GM18907 (cell line): ENCODE results near the gene ANKRD33.

Experiments used
- ATAC-seq: cut with Tn5 transposase; IDR thresholded peaks from one replicate; pipeline ENCODE4 v1.9.1; 2021; ENCODE audit warnings: mild to moderate bottlenecking, moderate library complexity; ENCODE audit not compliant: unreplicated experiment

The ANKRD33 gene

GRCh38 chr12:51855586-51856428 is 32.1 kb upstream of the ANKRD33 start:
- ATAC-seq, result no peak

DNA sequence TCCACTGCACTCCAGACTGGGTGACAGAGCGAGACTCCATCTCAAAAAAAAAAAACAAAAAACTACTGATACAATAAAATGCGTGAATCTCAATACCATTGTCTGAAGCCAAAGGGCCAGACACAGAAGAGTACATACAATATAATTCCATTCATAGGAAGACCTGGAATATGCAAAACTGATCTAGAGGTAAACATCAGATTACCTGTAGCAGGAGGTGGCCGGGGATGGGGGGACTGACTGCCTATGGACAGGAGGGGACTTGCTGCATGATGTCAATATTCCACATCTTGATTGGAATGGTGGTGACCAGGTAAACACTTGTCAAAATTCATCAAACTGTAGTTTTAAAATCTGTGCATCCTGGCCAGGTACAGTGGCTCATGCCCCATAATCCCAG is 26.9 kb upstream of the ANKRD33 start:
- no peak for ATAC-seq

DNA sequence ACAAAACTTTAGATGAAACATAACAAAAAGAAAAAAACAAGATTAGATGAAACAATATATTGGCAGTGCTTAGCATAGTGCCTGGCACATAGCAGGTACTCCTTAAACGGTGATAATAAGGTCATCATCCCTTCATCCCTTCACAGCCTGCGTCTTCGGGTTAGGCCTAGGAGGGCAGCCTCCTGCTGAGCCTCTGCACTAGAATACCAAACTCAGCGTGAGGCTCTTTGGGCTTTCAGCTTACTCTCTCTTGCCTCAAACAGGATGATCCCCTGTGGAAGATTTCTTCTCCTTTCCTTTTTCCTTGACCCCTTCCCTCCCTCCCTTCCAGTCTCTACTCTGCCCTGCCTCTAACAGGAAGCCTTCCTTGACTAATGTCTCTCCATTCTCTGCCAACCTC is 25.0 kb upstream of the ANKRD33 start:
- ATAC-seq, result no peak

GRCh38 chr12:51863363-51863932 is 24.5 kb upstream of the ANKRD33 start:
- ATAC-seq, result no peak

DNA sequence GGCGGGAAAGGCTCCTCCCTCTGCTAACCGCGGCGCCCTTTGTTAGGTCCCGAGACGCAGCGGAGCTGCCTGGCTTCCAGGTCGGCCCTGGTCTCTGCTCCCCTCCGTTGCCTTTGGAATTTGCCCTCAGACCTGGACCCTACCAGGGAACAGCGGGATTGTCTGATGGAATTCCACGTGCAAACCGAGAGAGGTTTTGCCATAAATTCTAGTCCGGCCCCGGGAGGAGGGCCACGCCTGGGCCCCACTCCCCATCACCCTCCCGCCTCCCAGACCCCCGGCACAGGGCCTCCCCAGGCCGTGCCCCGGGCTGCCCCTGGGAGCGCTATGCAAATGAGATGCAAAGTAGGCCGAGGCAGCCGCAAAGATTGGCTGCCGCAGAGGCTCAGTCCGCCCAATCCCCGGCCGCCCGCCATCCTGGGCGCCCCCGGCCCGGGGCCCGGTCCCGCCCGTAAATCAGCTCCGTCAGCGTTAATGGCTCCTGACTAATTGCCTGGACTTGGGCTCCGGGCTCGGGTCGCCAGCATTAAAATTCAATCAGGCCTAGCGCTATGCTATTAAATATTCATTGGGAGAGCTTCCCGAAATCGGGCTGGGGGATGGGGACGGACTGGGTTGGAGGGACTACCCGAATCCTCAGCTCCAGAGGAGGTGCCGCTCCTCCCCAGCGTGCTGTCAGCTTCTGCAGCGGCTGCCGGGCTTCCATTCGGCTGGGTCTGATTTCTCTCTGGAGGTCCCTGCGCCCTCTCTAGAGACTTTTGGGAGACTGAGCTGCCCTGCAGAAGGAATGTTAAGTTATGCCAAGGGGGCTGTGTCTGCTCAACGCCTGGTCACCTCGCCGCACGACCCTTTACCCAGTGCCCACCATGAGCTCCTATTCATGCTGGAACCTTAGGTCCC is 23.7 kb upstream of the ANKRD33 start:
- ATAC-seq, result no peak

DNA sequence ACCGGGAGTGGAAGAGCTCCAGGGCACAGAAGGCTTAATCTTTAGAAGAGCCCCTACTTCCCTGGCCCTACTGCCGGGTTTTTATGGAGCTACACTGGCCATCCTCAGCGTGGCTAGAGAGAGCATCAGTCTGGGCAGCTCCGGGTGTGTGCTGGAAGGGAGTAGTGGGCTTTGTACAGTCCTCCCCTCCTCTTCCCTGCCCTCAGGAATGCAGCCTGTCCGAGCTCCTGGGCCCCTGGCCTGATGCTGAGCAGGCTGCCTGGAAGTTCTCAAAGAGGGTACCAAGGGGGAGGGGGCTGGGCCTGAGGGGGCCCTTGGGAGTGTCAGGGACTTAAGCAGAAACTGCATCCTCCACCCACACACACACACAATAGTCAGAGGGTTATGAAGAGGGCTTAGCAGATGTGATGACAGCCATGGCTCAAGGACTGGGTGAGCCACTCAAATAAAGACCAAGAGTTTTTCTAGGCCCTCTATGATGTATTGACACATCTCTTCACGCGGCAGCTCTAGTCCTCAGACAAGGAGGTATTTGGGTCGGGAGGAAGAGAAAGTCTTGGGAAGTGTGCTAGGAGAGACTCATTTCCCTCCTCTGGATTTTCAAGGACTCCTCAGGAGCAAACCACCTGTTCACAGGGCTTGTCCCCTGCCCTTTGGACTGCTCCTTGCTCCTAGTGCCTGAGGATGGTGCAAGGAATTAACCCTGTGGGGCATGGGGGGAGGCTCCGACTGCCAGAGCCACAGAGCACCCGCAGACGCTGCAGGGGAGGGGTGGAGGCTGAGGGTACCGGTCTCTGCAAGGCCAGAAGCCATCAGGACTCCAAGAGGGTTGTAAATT is 22.9 kb upstream of the ANKRD33 start:
- ATAC-seq, result no peak

- no peak for ATAC-seq
Observed at GRCh38 chr12:51865757-51866270, 22.1 kb upstream of the ANKRD33 start.

GRCh38 chr12:51866324-51866723 is 21.6 kb upstream of the ANKRD33 start:
- no peak for ATAC-seq

DNA sequence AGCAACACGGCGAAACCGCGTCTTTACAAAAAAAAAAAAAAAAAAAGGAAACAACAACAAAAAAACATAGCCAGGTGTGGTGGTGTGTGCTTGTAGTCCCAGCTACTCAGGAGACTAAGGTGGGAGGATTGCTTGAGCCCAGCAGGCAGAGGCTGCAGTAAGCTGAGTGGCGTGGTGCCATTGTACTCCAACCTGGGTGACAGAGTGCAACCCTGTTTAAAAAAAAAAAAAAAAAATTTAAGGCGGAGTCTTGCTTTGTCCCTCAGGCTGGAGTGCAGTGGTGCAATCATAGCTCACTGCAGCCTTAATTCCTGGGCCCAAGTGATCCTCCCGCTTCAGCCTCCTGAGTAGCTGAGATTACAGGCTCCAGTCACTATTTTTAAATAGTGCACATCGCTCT is 21.1 kb upstream of the ANKRD33 start:
- ATAC-seq, result no peak

DNA sequence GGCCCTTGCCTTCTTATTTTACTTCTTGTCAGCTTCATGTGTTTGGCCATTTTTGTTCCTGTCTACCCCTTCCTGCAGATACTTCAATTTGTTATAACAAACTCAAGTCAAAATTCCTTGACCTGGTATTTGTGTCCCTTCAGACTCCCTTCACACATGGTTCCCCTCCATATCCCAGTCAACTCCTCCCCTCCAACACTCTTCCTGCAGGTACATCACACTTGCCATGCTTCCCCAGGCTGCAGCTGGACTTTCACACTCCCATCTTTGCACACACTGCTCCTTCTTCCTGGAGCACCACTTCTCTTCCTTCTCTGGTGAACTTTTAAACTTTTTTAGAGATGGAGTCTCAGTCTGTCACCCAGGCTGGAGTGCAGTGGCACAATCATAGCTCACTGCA is 20.5 kb upstream of the ANKRD33 start:
- no peak for ATAC-seq

DNA sequence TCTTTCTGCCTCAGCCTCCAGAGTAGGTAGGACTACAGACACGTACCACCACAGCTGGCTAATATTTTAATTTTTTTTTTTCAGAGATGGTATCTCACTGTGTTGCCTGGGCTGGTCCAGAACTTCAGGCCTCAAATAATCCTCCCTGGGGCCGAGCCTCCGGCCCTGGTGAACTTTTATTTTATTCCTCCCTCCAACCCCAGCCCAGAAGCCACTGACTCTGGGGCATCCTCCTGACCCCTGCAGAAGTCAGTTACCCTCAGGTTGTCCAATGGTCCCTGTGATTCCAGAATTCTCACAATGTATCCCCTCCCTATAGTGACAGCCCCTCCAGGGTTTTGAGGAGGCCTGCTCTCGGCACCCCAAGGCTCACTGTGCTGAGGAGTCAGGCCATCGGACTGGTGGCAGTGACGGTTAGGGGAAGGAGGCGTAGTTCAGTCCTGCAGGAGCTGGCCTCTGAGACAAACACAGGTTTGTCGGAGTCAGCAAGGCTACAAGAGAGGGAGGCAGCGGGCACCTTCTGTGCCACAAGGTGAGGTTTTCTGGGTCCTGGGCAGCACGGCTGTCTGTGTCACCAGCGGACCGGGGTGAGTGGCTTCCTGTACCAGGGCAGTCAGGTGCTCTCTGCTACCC is 20.0 kb upstream of the ANKRD33 start:
- no peak for ATAC-seq

DNA sequence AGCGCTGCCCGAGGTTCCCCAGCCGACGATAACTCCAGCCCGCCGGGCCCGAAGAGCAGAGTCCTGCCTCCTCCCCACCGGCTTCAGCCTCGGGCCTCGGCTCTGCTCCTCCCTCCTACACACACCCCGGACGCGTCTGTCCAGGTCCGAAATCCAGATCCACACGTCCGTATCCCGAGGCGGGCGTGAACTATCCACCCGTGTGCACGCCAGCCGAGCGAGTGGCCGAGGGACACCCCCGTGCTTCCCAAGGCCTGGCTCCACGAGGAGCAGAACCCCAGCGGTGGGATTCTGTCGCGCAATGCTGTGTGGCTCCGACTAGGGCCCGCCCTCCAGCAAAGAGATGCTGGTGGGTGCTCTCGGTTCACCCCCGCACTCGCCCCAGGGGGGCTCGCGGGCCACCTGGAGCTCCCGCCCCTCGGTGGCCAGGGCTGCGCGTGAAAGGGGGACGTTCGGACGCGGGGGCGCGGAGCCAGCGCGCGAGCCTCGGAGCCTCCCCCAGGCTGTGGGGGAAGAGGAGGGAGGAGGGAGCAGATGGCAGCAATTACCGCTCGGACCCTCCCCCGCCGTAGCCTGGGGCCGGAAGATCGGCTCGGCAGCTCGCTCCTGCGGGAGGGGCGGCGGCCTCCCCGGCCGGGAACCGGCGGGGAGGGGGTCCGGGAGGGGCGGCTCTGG is 18.9 kb upstream of the ANKRD33 start:
- ATAC-seq, result no peak

DNA sequence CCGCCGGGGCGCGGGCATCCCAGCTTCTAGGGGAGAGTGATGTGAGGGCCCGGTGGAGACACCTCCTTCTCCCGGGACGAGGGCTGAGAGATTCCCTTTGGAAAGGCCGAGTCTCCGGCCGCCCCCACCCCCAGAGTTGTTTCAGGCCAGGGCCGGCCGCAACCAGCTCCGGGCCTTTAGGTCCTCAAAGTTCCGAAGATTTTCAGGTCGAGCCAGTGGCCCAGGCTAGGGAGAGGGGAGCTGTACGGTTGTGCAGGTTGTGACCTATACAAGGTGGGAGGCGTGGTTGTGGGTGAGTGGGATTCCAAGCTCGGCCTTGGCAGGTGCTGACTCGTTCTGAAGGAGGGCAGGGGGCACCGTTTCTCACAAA is 18.4 kb upstream of the ANKRD33 start:
- ATAC-seq, result no peak

- no peak for ATAC-seq
Observed at GRCh38 chr12:51869931-51870330, 18.0 kb upstream of the ANKRD33 start.

DNA sequence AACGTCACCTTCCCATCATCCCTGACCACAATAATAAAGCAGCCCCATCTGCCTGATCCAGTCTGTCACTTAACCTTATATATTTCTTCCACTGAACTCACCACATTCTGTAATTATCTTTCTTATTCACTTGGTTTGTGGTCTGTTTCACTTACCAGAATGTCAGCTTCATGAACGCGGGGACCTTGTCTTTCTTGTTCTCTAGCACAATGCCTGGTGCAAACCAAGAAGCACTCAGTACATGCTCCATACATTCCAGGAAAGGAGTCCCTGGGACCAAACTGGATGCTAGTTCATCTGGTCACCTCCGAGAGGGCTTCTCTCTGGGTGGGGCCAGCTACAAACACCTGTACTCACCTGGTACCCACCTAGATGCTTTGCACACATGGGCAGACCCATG is 17.4 kb upstream of the ANKRD33 start:
- ATAC-seq, result no peak

- no peak for ATAC-seq
Observed at GRCh38 chr12:51871126-51871525, 16.8 kb upstream of the ANKRD33 start.

DNA sequence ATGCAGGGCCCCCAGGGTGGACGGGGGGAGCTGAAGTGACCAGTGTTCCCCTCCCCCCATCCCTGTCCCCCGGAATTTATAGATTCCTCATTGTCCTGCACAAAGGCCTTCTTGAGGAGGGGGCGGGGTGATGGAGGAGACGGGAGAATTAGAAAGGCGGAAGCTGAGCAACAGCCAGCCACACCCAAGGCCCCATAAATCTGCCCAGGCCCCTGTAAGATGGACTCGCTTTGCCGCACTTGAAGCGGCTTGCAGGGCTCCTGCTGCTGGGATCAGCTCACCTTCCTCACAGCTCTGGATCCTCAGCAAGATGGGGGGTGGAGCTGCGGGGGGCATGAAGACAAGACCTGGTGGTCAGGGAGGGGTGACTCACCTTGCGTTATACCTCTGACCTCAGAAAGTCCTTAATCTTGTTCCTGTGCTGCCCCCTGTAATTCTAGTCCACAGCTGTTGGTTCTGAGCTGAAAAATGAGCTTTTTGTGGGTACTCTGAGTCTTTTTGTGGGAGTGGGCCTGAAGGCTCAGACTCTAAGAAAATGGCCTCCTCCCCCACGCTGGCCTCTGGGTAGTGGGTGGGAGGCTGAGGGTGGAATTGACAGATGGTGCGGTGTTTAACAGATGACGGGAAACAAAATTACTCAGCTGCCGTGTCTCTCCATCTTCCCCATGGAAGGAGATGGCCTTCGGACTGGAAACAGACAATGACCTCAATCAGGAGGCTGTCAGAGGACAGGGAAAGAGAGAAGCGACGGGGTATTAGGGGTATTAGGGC is 15.8 kb upstream of the ANKRD33 start:
- no peak for ATAC-seq

GRCh38 chr12:51872689-51872981 is 15.3 kb upstream of the ANKRD33 start:
- ATAC-seq, result no peak
